ENCODE results near the gene PCDHGC3. TPM values are rescaled to one million over a fixed set of nuclear protein-coding genes. Genes with fewer than 3 reads are reported as not detected.

The PCDHGC3 gene
- total RNA-seq, 1 donor from 2014 or later = 51.4 TPM

DNA sequence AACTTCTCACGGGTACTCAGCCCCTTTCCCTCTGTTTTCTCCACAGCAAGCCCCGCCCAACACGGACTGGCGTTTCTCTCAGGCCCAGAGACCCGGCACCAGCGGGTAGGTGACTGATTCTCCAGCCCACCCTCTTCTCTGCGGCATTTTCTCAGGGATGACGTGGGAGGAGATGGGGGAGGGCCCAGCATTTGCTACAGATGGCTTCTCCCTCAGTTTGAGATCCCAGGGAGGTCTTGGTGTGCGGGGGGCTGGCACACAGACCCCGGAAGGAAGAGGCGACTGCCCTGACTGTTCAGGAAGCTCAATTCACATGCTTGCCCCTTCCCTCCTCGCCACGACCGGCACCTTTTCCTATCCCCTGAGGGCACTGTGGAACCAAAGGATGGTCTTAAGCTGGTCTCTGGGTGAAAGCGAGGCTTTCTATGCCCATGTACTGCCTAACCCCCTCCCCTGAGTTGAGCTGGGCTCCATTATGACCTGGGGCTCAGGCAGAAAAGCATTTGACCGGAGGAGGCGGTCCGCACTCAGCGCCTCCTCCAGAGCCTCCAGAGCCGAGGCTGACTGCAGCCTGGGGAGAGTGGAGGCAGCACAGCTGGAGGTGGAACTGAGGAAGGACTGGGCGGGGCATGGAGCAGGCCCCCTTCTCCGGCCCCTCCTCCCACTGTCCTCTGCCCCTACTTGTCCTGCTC, 19.1 kb downstream of the PCDHGC3 start:
- Histone ChIP-seq H3K27me3 (no peaks in the 10 kb centered on the region), H3K4me1 (peaks cover 7% of the 10 kb centered on the region in 2 donors), H3K36me3 (peaks cover 7 to 31% of the 10 kb centered on the region in 2 donors), H3K4me3 (peak overlapping the region in 1 of 2 donors; percentile 20), H3K27ac (peak overlapping the region; percentile 19 to 39), H3K9me3 (no peaks in the 10 kb centered on the region)
- TF ChIP-seq, protein P1, sequence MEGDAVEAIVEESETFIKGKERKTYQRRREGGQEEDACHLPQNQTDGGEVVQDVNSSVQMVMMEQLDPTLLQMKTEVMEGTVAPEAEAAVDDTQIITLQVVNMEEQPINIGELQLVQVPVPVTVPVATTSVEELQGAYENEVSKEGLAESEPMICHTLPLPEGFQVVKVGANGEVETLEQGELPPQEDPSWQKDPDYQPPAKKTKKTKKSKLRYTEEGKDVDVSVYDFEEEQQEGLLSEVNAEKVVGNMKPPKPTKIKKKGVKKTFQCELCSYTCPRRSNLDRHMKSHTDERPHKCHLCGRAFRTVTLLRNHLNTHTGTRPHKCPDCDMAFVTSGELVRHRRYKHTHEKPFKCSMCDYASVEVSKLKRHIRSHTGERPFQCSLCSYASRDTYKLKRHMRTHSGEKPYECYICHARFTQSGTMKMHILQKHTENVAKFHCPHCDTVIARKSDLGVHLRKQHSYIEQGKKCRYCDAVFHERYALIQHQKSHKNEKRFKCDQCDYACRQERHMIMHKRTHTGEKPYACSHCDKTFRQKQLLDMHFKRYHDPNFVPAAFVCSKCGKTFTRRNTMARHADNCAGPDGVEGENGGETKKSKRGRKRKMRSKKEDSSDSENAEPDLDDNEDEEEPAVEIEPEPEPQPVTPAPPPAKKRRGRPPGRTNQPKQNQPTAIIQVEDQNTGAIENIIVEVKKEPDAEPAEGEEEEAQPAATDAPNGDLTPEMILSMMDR (IDR thresholded peaks at IDR 0.05) = no peak
- intact Hi-C loops (cut with DNase I) = no loop called here
- peak in 1 of 2 donors; percentile 62 for DNase-seq (ENCODE audit: low spot score in 2 of 2)

GRCh38 chr5:141495453-141495811, 19.7 kb downstream of the PCDHGC3 start:
- H3K4me3 ChIP-seq = no peak overlapping the region
- H3K9me3 ChIP-seq = no peaks in the 10 kb centered on the region
- peak overlapping the region in 1 of 2 donors; percentile 39 for H3K27ac ChIP-seq
- intact Hi-C loops (cut with DNase I) = no loop called here
- H3K27me3 ChIP-seq = no peaks in the 10 kb centered on the region
- TF ChIP-seq, protein P1 (IDR thresholded peaks at IDR 0.05) = no peak
- peaks cover 7% of the 10 kb centered on the region in 2 donors for H3K4me1 ChIP-seq
- H3K36me3 ChIP-seq = peaks cover 7 to 27% of the 10 kb centered on the region in 2 donors
- DNase-seq (ENCODE audit: low spot score in 2 of 2) = no peak

- H3K36me3 ChIP-seq = peaks cover 7 to 21% of the 10 kb centered on the region in 2 donors
- intact Hi-C loops (cut with DNase I) = no loop called here
Measured at GRCh38 chr5:141496038-141496437, 20.3 kb downstream of the PCDHGC3 start.

DNA sequence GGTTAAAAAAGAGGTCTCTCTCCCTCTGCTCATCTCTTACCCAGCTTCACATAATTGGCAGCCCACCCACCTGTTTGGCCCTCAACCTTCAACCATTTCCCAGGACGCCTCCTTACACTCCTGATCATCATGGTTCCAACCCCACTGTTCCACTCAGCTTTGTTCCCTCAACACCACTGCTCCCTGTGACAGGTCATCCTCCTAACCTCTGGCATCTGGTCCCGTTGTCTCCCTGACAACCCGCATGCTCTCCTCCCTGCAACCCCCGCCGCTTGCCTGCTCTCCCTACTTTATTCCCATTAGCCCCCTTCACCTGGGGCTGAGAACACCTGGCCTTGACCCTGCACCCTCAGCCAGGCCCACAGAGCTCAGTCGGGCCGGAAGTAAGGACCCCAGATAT, 26.0 kb downstream of the PCDHGC3 start:
- no peaks in the 10 kb centered on the region for H3K27me3 ChIP-seq
- DNase-seq (ENCODE audit: low spot score in 2 of 2) = no peak
- H3K36me3 ChIP-seq = peaks cover 0 to 17% of the 10 kb centered on the region in 2 donors
- H3K9me3 ChIP-seq = no peaks in the 10 kb centered on the region
- no peak overlapping the region for H3K27ac ChIP-seq
- intact Hi-C loops (cut with DNase I) = no loop called here
- peaks cover 2 to 5% of the 10 kb centered on the region in 2 donors for H3K4me1 ChIP-seq
- H3K4me3 ChIP-seq = no peak overlapping the region
- TF ChIP-seq, protein P1 (IDR thresholded peaks at IDR 0.05) = no peak

More at GRCh38 chr5:141496038-141496437, 20.3 kb downstream of the PCDHGC3 start:
- TF ChIP-seq, protein P1 (IDR thresholded peaks at IDR 0.05) = no peak
- no peaks in the 10 kb centered on the region for H3K27me3 ChIP-seq
- H3K4me1 ChIP-seq = peaks cover 7% of the 10 kb centered on the region in 2 donors
- DNase-seq (ENCODE audit: low spot score in 2 of 2) = no peak
- no peak overlapping the region for H3K4me3 ChIP-seq
- H3K27ac ChIP-seq = no peak overlapping the region
- no peaks in the 10 kb centered on the region for H3K9me3 ChIP-seq

DNA sequence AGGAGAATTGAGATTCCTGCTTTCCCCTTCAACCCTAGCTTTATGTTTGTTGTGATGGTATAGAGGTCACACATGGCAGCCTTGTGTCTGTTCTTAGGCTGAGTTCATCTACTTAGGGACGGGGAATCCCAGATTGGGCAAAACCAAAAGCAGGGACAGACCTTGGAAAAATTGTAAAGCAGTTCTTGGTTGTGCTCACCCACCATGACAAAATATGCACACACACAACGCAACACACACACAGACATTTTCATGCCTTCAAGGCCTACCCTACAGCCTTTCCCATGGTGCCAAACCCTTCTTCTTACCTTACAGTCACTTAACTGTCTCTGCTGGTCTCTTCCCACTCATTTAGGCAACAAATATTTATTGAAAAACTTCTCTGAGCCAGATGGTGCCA, 27.9 kb downstream of the PCDHGC3 start:
- Histone ChIP-seq H3K4me3 (no peak overlapping the region), H3K27ac (peak overlapping the region; percentile 45 to 50), H3K9me3 (no peaks in the 10 kb centered on the region), H3K4me1 (peaks cover 19 to 24% of the 10 kb centered on the region in 2 donors), H3K27me3 (no peaks in the 10 kb centered on the region), H3K36me3 (peaks cover 0 to 17% of the 10 kb centered on the region in 2 donors)
- intact Hi-C loops (cut with DNase I) = no loop called here
- no peak for DNase-seq (ENCODE audit: low spot score in 2 of 2)
- TF ChIP-seq, protein P1 (IDR thresholded peaks at IDR 0.05) = no peak
